GM18508 (cell line): ENCODE results near the gene PHF14.
"Not testable (repeated sequence)": the region's sequence is repeated elsewhere in the genome, so short reads cannot be mapped to it uniquely, and the experiment has no call there.

ENCODE experiments used
- ATAC-seq: cut with Tn5 transposase; IDR thresholded peaks from one replicate; pipeline ENCODE4 v1.9.1; 2021; ENCODE audit warnings: moderate number of reproducible peaks; ENCODE audit not compliant: insufficient read depth, unreplicated experiment

The PHF14 gene

GRCh38 chr7:10977113-10977512 lies 3.4 kb downstream of the PHF14 start:
- ATAC-seq = no peak

DNA sequence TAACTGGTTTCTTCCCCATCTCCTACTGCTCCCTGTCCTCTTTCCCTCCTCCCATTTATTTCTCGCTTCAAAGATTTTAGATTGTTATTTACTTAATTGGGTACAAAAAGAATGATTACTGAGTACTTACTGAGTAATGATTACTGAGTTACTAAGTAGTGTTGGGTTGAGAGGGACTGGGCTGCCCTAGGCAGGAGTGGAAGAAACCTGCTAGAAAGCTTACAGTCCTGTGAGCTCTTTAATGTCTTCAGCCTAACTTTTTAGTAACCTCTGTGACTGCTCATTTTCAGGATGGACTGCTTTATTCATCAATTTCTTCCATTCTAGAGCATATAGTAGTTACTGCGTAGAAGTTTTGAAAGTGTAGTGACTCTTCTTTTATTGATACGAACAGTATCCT lies 7.6 kb downstream of the PHF14 start:
- no peak for ATAC-seq

DNA sequence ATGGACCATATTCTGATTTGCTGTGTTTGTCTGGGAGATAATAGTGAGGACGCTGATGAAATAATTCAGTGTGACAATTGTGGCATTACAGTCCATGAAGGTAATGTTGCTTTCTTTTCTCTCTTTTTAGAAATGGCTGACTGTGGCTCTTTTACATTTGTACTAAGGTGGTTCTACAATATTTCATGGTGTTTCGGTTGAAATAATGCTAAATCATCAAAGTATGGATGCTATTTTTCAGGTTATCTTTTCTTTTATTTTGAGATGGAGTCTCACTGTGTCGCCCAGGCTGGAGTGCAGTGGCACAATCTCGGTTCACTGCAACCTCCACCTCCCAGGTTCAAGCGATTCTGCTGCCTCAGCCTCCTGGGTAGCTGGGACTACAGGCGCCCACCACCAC lies 17.1 kb downstream of the PHF14 start:
- ATAC-seq = not testable (repeated sequence)

DNA sequence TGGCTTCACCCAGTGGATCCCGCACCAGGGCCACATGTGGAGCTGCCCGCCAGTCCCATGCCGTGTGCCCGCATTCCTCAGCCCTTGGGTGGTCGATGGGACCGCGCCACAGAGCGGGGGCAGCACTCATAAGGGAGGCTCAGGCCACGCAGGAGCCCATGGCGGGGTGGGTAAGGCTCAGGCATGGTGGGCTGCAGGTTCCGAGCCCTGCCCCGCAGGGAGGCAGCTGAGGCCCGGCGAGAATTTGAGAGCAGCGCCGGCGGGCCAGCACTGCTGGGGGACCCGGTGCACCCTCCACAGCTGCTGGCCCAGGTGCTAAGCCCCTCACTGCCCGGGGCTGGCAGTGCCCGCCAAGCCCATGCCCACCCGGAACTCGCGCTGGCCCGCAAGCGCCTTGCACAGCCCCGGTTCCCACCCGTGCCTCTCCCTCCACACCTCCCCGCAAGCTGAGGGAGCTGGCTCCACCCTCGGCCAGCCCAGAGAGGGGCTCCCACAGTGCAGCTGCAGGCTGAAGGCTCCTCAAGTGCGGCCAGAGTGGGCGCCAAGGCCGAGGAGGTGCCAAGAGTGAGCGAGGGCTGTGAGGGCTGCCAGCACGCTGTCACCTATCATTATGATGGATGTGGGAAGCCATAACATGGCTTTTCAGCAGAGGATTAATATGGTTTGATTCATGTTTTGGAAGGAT lies 22.0 kb downstream of the PHF14 start:
- ATAC-seq = not testable (repeated sequence)

DNA sequence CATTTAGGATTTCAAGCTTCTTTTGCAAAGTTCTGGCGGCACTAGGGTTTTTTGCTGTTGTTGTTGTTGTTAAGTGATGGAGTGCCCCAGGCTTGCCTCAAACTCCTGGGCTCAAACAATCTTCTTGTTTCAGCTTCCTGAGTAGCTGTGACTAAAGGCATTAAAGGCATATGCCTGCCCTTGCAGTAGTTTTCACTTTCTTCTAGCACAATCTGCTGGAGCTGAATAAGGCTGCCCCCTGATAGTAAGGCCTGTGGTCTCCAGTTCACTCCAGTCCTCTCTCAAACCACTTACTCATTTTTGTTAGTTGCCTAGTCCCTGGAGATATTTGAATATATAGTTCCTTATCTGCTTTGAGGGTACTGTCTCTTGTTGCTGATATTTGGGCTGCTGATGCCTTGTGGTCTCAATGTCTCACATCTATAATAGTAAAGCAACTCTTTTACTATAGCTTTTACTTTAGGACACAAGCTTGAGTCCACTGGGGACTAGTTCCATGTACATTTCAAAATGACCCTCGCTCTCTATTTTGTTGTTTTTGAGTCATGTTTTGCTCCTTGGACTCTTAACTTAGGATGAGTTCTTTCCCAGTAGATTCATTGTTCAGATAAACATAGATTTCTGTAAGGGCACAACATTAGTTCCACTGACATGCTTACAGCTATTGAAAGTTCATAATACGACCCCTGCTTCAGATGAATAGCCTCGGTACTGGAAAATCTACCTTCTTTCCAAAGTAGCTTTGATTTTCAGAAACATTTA lies 25.5 kb downstream of the PHF14 start:
- ATAC-seq = no peak

DNA sequence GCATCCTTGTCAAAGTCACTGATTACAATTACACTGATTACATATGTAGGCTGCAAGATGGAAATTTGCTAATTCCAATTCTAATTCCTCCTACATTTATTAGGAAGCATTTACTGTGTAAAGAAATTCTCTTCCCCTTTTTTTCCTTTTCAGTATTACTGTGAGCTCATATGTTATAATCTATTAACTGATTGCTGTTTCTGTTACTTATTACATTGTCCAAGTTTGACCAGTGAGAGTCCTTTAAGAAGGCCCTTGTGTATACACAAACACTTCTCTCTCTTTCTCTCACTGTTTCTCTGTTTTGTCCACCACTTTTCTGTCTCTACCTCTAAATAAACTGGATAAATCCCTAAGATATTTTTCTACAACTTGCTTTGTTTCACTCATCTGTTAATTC lies 31.5 kb downstream of the PHF14 start:
- no peak for ATAC-seq

DNA sequence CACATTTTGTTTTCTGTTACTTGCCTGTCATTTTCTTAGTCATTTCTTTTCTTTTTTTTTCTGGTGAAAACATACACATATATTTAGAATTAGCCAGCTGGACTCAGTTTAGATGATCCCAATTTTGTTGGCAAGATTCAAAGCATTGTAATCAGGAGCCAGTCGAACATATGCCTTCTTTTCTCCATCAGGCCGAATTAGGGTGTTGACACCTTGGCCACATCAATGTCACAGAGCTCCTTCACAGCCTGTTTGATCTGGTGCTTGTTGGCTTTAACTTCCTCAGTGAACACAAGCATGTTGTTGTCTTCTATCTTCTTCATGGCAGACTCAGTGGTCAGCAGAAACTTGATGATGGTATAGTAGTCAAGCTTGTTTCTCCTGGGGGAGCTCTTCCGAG lies 32.6 kb downstream of the PHF14 start:
- ATAC-seq = no peak

DNA sequence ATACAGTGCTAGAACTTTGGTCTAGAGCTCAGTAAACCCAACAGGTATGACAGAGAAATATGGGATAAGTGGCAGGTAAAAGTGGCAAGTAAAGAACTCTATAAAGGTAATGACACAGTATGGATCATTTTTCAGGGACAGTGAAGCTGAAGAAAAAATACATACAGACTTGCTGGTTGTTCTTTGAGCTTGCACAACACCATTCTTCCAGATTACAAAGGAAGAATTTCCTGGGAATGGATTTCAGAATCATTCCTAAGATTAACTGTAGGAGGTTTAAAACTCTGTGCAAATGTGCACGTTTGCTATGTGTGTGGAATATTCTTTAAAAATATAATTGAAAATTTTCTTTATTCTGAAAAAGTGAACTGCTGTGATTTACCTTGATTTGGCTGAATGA lies 36.0 kb downstream of the PHF14 start:
- ATAC-seq = no peak

- ATAC-seq = no peak
These were observed 47.8 kb downstream of the PHF14 start for GRCh38 chr7:11021468-11021867.

DNA sequence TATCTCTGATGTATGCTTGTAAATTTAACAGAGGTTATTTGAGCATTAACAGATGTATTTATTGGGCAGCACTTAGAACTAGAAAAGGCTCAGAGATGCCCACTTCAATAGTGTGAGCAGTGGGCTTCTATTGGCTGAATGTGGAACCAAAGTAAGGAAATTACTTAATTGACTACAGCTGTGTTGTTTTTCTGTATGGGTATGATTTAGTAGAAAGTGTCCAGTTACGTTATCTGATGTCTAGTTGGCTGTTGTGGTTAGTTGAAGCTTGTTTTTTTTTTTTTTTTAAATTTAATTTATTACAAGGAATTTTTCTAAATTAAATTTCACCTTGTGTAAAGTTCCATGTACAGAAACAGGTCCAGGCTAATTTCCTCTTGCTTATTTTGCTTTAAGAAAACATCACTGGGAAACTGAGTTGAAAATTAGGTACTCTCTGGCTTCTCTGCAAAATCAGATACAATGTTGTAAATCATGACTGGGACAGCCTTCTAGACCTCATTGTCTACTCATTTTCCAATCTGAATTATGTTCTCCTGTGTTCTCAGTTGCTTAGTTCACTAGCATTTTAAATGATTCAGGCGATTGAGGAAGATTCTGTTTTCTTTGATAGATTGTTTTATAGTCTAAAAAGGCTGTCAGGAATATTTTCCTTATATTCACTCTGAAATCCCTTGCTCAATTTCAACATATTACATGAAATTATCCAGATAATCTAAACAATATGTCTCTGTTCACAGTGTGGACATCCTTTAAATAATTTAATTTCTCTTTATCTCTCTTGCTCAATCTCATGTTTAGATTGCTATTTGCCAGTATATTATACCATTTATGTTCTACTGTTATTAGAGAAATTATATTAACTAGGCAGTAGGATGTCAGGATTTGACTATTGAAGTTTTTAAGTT lies 53.0 kb downstream of the PHF14 start:
- no peak for ATAC-seq

GRCh38 chr7:11035661-11036060 lies 62.0 kb downstream of the PHF14 start:
- ATAC-seq = no peak

GRCh38 chr7:11039974-11040373 lies 66.3 kb downstream of the PHF14 start:
- ATAC-seq = no peak

DNA sequence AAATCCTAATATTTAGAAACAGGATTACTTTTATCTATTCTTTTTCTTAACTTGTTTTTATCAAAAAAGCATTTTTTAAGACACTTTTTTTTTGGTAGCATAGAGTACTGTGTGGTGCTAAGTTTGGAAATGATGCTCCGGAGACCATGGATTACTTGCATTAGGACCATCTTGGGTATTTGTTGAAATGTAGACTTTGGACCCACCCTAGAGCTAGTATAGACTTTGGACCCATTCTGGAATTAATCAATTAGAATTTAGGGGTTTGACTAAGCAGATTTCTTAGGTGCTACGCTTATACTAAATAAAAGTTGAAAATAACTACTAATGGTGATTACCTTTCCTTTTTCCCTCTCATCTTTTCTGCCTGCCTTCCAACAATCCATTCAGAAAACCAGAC lies 80.4 kb downstream of the PHF14 start:
- no peak for ATAC-seq

- no peak for ATAC-seq
These were observed 87.2 kb downstream of the PHF14 start for GRCh38 chr7:11060893-11061292.

DNA sequence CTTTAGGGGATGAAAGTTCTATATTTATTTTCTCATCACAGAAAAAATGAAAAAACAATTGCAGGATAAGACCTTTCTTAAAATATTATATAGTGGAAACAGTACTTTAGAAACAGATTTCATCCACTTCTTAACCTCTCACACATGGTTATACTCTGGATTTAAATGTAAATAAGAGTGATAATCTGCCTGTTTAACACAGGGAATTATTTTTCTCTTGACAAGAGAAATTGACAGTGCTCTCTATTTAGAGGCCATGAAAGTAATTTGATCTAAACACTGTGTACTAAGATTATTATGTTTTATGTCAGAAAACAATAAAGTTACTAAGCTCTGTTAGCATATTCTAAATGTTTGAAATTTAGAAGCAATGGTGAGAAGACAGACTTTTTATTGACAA lies 88.4 kb downstream of the PHF14 start:
- ATAC-seq = no peak

DNA sequence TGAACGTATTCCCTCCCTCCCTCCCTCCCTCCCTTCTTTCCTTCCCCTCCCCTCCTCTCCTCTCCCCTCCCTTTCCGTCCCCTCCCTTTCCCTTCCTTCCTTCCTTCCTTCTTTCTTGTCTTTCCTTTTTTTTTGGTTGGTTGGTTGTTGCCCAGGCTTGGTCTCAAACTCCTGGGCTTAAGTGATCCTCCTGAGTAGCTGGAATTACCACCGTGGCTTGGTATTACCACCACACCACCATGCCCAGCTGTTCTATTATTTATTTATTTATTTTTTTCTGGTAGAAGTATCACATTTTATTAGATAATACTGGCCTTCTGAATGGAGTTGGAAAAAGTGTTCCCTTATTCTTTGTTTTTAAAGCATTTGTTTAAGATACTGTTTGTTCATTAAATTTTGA lies 95.9 kb downstream of the PHF14 start:
- ATAC-seq = no peak

DNA sequence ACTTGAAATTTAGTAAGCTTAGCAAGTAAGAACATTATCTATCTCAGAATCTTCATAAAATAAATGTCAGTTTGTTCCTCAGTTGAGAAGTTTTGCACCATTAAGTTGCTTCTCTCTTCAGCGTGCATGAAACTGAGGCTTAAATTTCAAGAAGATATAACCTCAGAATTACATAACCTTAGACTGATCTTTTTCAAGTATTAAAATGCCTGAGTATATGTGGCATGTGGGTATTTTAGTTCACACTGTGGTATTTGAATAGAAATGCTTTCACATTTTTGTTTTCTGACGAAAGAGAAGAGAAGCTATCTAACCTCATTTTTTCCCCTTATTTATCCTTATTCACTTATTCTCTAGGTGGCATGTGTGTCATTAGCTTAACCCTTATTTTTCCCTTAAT lies 104.1 kb downstream of the PHF14 start:
- no peak for ATAC-seq

GRCh38 chr7:11078247-11078834 lies 104.7 kb downstream of the PHF14 start:
- ATAC-seq = no peak

- no peak for ATAC-seq
These were observed 106.2 kb downstream of the PHF14 start for GRCh38 chr7:11079907-11080306.

DNA sequence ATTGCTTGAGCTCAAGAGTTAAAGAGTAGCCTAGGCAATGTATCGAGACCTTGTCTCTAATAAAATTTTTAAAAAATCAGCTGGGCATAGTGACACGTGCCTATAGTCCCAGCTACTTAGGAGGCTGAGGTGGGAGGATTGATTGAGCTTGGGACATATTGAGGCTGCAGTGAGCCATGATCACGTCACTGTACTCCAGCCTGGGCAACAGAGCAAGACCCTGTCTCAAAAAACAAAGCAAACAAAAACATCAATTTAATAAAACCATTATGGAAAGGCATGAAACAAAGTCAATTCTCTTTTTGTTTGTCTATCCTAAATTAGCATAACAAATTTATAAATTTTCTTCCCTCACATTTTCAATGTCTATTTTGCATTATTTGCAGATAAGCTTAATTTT lies 108.4 kb downstream of the PHF14 start:
- ATAC-seq = no peak
